Measurements from ENCODE around the gene KRTAP5-4. TPM values are rescaled to one million over a fixed set of nuclear protein-coding genes. Genes with fewer than 3 reads are reported as not detected.
"Not testable (repeated sequence)": the region's sequence is repeated elsewhere in the genome, so short reads cannot be mapped to it uniquely, and the experiment has no call there.

The KRTAP5-4 gene, protein sequence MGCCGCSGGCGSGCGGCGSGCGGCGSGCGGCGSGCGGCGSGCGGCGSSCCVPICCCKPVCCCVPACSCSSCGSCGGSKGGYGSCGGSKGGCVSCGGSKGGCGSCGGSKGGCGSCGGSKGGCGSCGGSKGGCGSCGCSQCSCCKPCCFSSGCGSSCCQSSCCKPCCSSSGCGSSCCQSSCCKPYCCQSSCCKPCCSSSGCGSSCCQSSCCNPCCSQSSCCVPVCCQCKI
- not detected for total RNA-seq

DNA sequence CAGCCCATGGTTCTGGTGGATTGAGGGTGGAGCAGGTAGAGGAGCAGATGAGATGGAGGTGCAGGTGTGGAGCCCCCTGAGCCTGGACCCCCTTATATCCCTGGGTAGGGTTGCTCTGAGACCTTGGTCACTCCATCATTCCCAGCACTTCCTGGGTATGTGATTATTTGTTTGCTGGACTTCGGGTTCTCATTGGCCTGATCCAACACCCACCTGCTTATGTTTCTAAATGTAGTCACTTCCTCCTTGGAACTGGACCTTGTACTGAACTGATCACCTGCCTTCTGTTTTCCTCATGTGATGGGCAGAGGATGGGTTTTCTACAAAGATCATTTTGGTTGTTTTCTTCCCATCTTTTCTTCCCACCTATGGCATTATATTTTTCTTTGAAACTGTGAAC, at the start of gene KRTAP5-4:
Gene KRTAP5-4, minus strand, starts transcription at position 53 of the 400 bp plus-strand sequence. Its CDS starts 45 bp downstream, at position 8.
- H3K4me1 ChIP-seq: no peaks in the 10 kb centered on the region
- TF ChIP-seq POLR2A (IDR thresholded peaks at IDR 0.05) (no peak), EP300 (IDR thresholded peaks at IDR 0.05) (no peak), POLR2AphosphoS5 (IDR thresholded peaks at IDR 0.05) (no peak)
- TF ChIP-seq, protein P1, sequence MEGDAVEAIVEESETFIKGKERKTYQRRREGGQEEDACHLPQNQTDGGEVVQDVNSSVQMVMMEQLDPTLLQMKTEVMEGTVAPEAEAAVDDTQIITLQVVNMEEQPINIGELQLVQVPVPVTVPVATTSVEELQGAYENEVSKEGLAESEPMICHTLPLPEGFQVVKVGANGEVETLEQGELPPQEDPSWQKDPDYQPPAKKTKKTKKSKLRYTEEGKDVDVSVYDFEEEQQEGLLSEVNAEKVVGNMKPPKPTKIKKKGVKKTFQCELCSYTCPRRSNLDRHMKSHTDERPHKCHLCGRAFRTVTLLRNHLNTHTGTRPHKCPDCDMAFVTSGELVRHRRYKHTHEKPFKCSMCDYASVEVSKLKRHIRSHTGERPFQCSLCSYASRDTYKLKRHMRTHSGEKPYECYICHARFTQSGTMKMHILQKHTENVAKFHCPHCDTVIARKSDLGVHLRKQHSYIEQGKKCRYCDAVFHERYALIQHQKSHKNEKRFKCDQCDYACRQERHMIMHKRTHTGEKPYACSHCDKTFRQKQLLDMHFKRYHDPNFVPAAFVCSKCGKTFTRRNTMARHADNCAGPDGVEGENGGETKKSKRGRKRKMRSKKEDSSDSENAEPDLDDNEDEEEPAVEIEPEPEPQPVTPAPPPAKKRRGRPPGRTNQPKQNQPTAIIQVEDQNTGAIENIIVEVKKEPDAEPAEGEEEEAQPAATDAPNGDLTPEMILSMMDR (IDR thresholded peaks at IDR 0.05): no peak
- no peaks in the 10 kb centered on the region for H3K36me3 ChIP-seq
- WGBS, 2 donors (ENCODE audit: low coverage in 1 of 2): 0 to 38% methylated on average over 1 of the region's 1 CpG
- H3K4me3 ChIP-seq: no peak within 1 kb of the TSS
- H3K27ac ChIP-seq: no peak within 1 kb of the TSS
- H3K27me3 ChIP-seq: peaks cover 63% of the 10 kb centered on the region
- H3K9me3 ChIP-seq: no peaks in the 10 kb centered on the region
- ATAC-seq: no peak

DNA sequence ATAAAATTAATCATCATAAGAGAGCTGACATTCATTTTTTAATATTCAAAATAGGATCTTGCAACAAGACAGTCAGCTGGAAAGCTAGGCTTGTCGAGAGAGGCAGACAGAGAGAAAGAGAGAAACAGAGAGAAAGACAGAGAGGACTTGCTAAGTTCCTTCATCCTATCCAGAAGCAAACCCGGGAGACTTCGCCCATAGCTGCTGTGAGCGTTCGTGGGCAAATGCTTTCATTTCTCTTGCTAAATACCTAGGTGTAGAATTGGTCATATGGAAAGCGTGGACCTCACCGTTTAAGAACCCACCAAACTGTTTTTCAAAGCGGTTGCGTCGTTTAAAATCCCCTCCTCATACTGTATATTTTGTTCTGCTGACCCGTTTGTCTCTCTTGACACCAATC, 49.7 kb upstream of the KRTAP5-4 start:
- Histone ChIP-seq H3K4me1 (peaks cover 0 to 6% (median 0%) of the 10 kb centered on the region in 3 donors), H3K9me3 (no peaks in the 10 kb centered on the region), H3K27me3 (peaks cover 65% of the 10 kb centered on the region), H3K27ac (no peak overlapping the region), H3K4me3 (no peak overlapping the region), H3K36me3 (no peaks in the 10 kb centered on the region)
- no peak for ATAC-seq
- TF ChIP-seq POLR2A (IDR thresholded peaks at IDR 0.05) (no peak), EP300 (IDR thresholded peaks at IDR 0.05) (no peak), POLR2AphosphoS5 (IDR thresholded peaks at IDR 0.05) (no peak)
- TF ChIP-seq, protein P1 (IDR thresholded peaks at IDR 0.05): no peak
- 63 to 71% methylated on average over 11 of the region's 11 CpGs for WGBS, 2 donors (ENCODE audit: low coverage in 1 of 2)

DNA sequence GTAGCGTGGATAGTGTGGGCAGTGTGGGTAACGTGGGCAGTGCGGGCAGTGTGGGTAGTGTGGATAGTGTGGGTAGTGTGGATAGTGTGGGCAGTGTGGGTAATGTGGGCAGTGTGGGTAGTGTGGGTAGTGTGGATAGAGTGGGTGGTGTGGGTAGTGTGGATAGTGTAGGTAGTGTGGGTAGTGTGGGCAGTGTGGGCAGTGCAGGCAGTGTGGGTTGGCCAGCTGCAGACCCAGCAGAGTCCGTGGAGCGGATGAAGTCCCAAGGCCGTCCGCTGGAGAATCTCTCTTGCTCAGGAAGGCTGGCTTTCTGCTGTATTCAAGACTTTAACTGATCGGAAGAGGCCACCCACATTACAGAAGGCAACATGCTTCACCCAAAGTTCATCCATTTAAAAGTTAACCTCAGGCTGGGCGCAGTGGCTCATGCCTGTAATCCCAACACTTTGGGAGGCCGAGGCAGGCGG, 49.0 kb upstream of the KRTAP5-4 start:
- WGBS, 2 donors (ENCODE audit: low coverage in 1 of 2): 74 to 79% methylated on average over 4 to 11 of the region's 11 CpGs

DNA sequence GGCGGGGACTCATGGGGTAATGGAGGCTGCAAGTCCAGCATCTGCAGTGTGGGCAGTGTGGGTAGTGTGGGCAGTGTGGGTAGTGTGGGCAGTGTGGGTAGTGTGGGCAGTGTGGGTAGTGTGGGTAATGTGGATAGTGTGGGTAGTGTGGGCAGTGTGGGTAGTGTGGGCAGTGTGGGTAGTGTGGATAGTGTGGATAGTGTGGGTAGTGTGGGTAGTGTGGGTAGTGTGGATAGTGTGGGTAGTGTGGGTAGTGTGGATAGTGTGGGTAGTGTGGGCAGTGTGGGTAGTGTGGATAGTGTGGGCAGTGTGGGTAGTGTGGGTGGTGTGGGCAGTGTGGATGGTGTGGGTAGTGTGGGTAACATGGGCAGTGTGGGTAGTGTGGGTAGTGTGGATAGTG, 48.5 kb upstream of the KRTAP5-4 start:
- not testable (repeated sequence) for H3K4me1 ChIP-seq, H3K27ac ChIP-seq, ATAC-seq, H3K9me3 ChIP-seq, H3K36me3 ChIP-seq, H3K4me3 ChIP-seq
- peaks cover 55% of the 10 kb centered on the region for H3K27me3 ChIP-seq
- 50 to 100% methylated on average over 1 of the region's 1 CpG for WGBS, 2 donors (ENCODE audit: low coverage in 1 of 2)

More for the DNA sequence above, 49.0 kb upstream of the KRTAP5-4 start:
- no peak overlapping the region for H3K4me3 ChIP-seq
- peaks cover 57% of the 10 kb centered on the region for H3K27me3 ChIP-seq
- no peaks in the 10 kb centered on the region for H3K36me3 ChIP-seq
- H3K27ac ChIP-seq: no peak overlapping the region
- TF ChIP-seq POLR2A (IDR thresholded peaks at IDR 0.05) (no peak), EP300 (IDR thresholded peaks at IDR 0.05) (no peak), POLR2AphosphoS5 (IDR thresholded peaks at IDR 0.05) (no peak)
- TF ChIP-seq, protein P1 (IDR thresholded peaks at IDR 0.05): no peak
- H3K4me1 ChIP-seq: peaks cover 0 to 6% (median 0%) of the 10 kb centered on the region in 3 donors
- H3K9me3 ChIP-seq: no peaks in the 10 kb centered on the region
- ATAC-seq: no peak

DNA sequence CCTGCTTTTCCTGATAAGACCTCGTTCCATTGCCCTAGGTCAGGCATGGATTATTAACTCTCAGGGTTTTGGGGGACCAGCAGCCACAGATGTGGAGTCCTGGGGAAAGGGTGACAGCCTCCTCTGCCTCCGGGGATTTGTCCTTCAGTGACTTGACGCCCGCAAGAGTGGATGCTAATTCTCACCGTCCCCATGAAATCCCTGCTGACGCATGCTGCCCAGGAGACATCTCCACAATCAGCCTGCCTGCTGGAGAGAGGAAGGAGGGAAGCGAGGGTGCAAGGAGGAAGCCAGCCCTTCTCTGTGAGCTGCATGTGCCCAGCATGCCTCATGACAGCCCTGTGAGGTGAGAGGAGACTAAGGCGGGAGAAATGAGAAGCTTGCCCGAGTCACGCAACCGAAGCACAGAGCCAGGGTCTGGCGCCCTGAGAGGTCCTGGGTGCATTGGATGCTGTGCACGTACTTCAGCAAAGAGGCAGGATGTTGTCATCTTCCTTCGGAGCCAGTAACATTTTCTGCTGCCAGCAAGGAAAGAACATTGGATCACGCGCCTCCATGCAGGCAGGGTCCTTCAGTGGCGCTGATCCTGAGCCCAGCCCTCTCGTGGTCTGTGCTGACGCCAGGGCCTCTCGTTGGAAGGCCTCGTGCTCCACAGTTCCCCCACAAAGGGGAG, 47.7 kb upstream of the KRTAP5-4 start:
- ATAC-seq: no peak
- Histone ChIP-seq H3K4me1 (peaks cover 0 to 6% (median 0%) of the 10 kb centered on the region in 3 donors), H3K9me3 (no peaks in the 10 kb centered on the region), H3K27ac (no peak overlapping the region), H3K4me3 (no peak overlapping the region), H3K36me3 (no peaks in the 10 kb centered on the region), H3K27me3 (peaks cover 52% of the 10 kb centered on the region)
- 20 to 68% methylated on average over 5 to 9 of the region's 21 CpGs for WGBS, 2 donors (ENCODE audit: low coverage in 1 of 2)
- TF ChIP-seq EP300 (IDR thresholded peaks at IDR 0.05) (no peak), POLR2AphosphoS5 (IDR thresholded peaks at IDR 0.05) (no peak), POLR2A (IDR thresholded peaks at IDR 0.05) (no peak)
- TF ChIP-seq, protein P1 (IDR thresholded peaks at IDR 0.05): no peak
